Esophagus muscularis mucosa (tissue), 4 donors: ENCODE measurements around the gene COPE. TPM values are rescaled to one million over a fixed set of nuclear protein-coding genes. Genes with fewer than 3 reads are reported as not detected.
"Not testable (repeated sequence)": the region's sequence is repeated elsewhere in the genome, so short reads cannot be mapped to it uniquely, and the experiment has no call there.

Experiments
- DNase-seq: peaks from one replicate; pipeline ENCODE4 v3.0.0-alpha.2; 2017; ENCODE audit errors: extremely low spot score
- H3K27ac ChIP-seq, 4 donors: fragments of 200-600 bp; sonication (generic); replicated peaks in 1 of 4; 1 replicate in 3 of 4; 2 replicates in 1 of 4; pipeline ENCODE4 v1.5.1; 2016 to 2019; ENCODE audit warnings: mild to moderate bottlenecking in 1 of 4
- H3K27me3 ChIP-seq, 4 donors: fragments of 200-600 bp; sonication (generic); one replicate each; pipeline versions ENCODE4 v1.5.1 to v1.6.0; 2016 to 2019
- H3K36me3 ChIP-seq, 4 donors: fragments of 200-600 bp; sonication (generic); one replicate each; pipeline ENCODE4 v1.5.1; 2016 to 2019
- H3K4me1 ChIP-seq, 4 donors: fragments of 200-600 bp; sonication (generic); one replicate each; pipeline ENCODE4 v1.5.1; 2016 to 2019
- H3K4me3 ChIP-seq, 4 donors: fragments of 200-600 bp; sonication (generic); 1 replicate in 2 of 4; 2 replicates in 2 of 4; pipeline ENCODE4 v1.5.1; 2016 to 2019; ENCODE audit warnings: mild to moderate bottlenecking in 4 of 4, moderate library complexity in 1 of 4
- H3K9me3 ChIP-seq, 4 donors: fragments of 200-600 bp; sonication (generic); 1 replicate in 3 of 4; 2 replicates in 1 of 4; pipeline ENCODE4 v1.5.1; 2016 to 2019
- CTCF ChIP-seq, 3 experiments: fragments of 200-600 bp in 2 of 3; fragments of 450-650 bp in 1 of 3; sonication (generic) in 2 of 3; IDR thresholded peaks; one replicate each; pipeline ENCODE4 v1.5.1; 2017 to 2019; ENCODE audit warnings: antibody characterized with exemption in 3 of 3, mild to moderate bottlenecking in 2 of 3, moderate library complexity in 1 of 3
- EP300 ChIP-seq: sonication (generic); formaldehyde crosslinking; IDR thresholded peaks from one replicate; pipeline ENCODE4 v1.6.1; 2017; ENCODE audit warnings: antibody characterized with exemption
- POLR2A ChIP-seq: fragments of 450-650 bp; IDR thresholded peaks from one replicate; pipeline ENCODE4 v1.6.1; 2017; ENCODE audit warnings: antibody characterized with exemption, moderate library complexity, mild to moderate bottlenecking, low read depth
- POLR2AphosphoS5 ChIP-seq, 2 donors: sonication (generic); formaldehyde crosslinking; IDR thresholded peaks; one replicate each; pipeline ENCODE4 v1.6.1; 2017; ENCODE audit warnings: antibody characterized with exemption in 2 of 2
- WGBS: methylation state at CpG from one replicate; pipeline ENCODE4 v1.1.5; 2018; 5-methylcytosine and 5-hydroxymethylcytosine counted together
- intact Hi-C: fragments of 100-400 bp; cut with DNase I; formaldehyde crosslinking; loops from one replicate; pipeline ENCODE4 v1.15.1; 2023
- total RNA-seq, 4 donors: library from RNA; depleted of rRNA; stranded (reverse); fragments of >200 nt; gene quantifications; one replicate each; pipeline versions ENCODE4 v1.1.0 to v1.2.1, GENCODE V29; 2016

Gene COPE
- total RNA-seq, 4 donors from 2014 or later = 173 to 231 (median 210) TPM

- intact Hi-C loops = no loop called here
- WGBS = 88% methylated on average over 10 of the region's 25 CpGs
Measured at GRCh38 chr19:18904334-18905057, 14.7 kb downstream of the COPE start.

GRCh38 chr19:18903156-18904037, 15.8 kb downstream of the COPE start:
- Histone ChIP-seq H3K36me3 (peaks cover 38 to 96% (median 86%) of the 10 kb centered on the region in 4 donors), H3K9me3 (no peaks in the 10 kb centered on the region), H3K4me3 (no peak overlapping the region), H3K4me1 (no peaks in the 10 kb centered on the region), H3K27ac (no peak overlapping the region), H3K27me3 (no peaks in the 10 kb centered on the region)
- WGBS = 86% methylated on average over 15 of the region's 29 CpGs
- TF ChIP-seq CTCF (IDR thresholded peaks at IDR 0.05) (no peak), EP300 (no peak), POLR2A (no peak), POLR2AphosphoS5 (IDR thresholded peaks at IDR 0.05) (no peak)
- DNase-seq = no peak
- intact Hi-C loops = no loop called here

More at GRCh38 chr19:18904334-18905057, 14.7 kb downstream of the COPE start:
- no peak overlapping the region for H3K27ac ChIP-seq
- TF ChIP-seq EP300 = no peak
- TF ChIP-seq POLR2A = no peak
- TF ChIP-seq CTCF (IDR thresholded peaks at IDR 0.05) = no peak
- no peak for TF ChIP-seq POLR2AphosphoS5 (IDR thresholded peaks at IDR 0.05)
- peaks cover 32 to 94% (median 84%) of the 10 kb centered on the region in 4 donors for H3K36me3 ChIP-seq
- DNase-seq = no peak
- H3K27me3 ChIP-seq = no peaks in the 10 kb centered on the region
- no peaks in the 10 kb centered on the region for H3K9me3 ChIP-seq
- no peak overlapping the region for H3K4me3 ChIP-seq
- no peaks in the 10 kb centered on the region for H3K4me1 ChIP-seq

- H3K27ac ChIP-seq, H3K4me1 ChIP-seq, H3K4me3 ChIP-seq, DNase-seq, H3K27me3 ChIP-seq, intact Hi-C loops, H3K9me3 ChIP-seq: not testable (repeated sequence)
- peaks cover 38 to 92% (median 80%) of the 10 kb centered on the region in 4 donors for H3K36me3 ChIP-seq
- WGBS = 96% methylated on average over 5 of the region's 5 CpGs
Measured at GRCh38 chr19:18902519-18902918, 16.7 kb downstream of the COPE start.

GRCh38 chr19:18901491-18901890, 17.7 kb downstream of the COPE start:
- Histone ChIP-seq H3K36me3 (peaks cover 33 to 81% (median 69%) of the 10 kb centered on the region in 4 donors), H3K27ac (no peak overlapping the region), H3K27me3 (peaks cover 0 to 11% (median 0%) of the 10 kb centered on the region in 4 donors), H3K9me3 (no peaks in the 10 kb centered on the region), H3K4me1 (peaks cover 0 to 6% (median 2%) of the 10 kb centered on the region in 4 donors), H3K4me3 (no peak overlapping the region)
- 91% methylated on average over 7 of the region's 7 CpGs for WGBS
- DNase-seq = no peak
- no peak for TF ChIP-seq EP300
- TF ChIP-seq POLR2A = no peak
- TF ChIP-seq CTCF (IDR thresholded peaks at IDR 0.05) = no peak
- TF ChIP-seq POLR2AphosphoS5 (IDR thresholded peaks at IDR 0.05) = no peak
- intact Hi-C loops = no loop called here

- DNase-seq = no peak
- no peak for TF ChIP-seq EP300
- no peak for TF ChIP-seq POLR2A
- TF ChIP-seq POLR2AphosphoS5 (IDR thresholded peaks at IDR 0.05) = no peak
- TF ChIP-seq CTCF (IDR thresholded peaks at IDR 0.05) = no peak
- intact Hi-C loops = no loop called here
- peaks cover 29 to 75% (median 63%) of the 10 kb centered on the region in 4 donors for H3K36me3 ChIP-seq
- 81% methylated on average over 5 of the region's 17 CpGs for WGBS
- no peak overlapping the region for H3K27ac ChIP-seq
- H3K27me3 ChIP-seq = peaks cover 0 to 16% (median 0%) of the 10 kb centered on the region in 4 donors
- no peak overlapping the region for H3K4me3 ChIP-seq
- peaks cover 3 to 10% (median 7%) of the 10 kb centered on the region in 4 donors for H3K4me1 ChIP-seq
- no peaks in the 10 kb centered on the region for H3K9me3 ChIP-seq
Measured at GRCh38 chr19:18900700-18901481, 18.3 kb downstream of the COPE start.
